Activated naive CD8-positive, alpha-beta T cell treated with anti-CD3 and anti-CD28 coated beads for 36 hours (primary cell): ENCODE measurements around the gene SND1. TPM values are rescaled to one million over a fixed set of nuclear protein-coding genes. Genes with fewer than 3 reads are reported as not detected.
A peak's percentile ranks its signal among the peaks of the same experiment; 100 is the strongest.

Experiments
- DNase-seq: peaks from one replicate; pipeline ENCODE4 v3.0.0; 2021
- H3K27ac Mint-ChIP-seq: one replicate; pipeline ENCODE4 v1.8.0; 2022; ENCODE audit warnings: mild to moderate bottlenecking, moderate library complexity, mixed read lengths
- H3K27me3 Mint-ChIP-seq: one replicate; pipeline ENCODE4 v1.8.0; 2022; ENCODE audit warnings: mild to moderate bottlenecking, mixed read lengths
- H3K36me3 Mint-ChIP-seq: one replicate; pipeline ENCODE4 v1.8.0; 2021; ENCODE audit warnings: mild to moderate bottlenecking, mixed read lengths
- H3K4me1 Mint-ChIP-seq: one replicate; pipeline ENCODE4 v1.8.0; 2021; ENCODE audit warnings: mixed read lengths
- H3K4me3 Mint-ChIP-seq: one replicate; pipeline ENCODE4 v1.8.0; 2022; ENCODE audit warnings: mild to moderate bottlenecking, moderate library complexity, mixed read lengths
- H3K9me3 Mint-ChIP-seq: one replicate; pipeline ENCODE4 v1.8.0; 2022; ENCODE audit warnings: mixed read lengths
- total RNA-seq, 2 experiments: library from RNA; stranded (reverse); gene quantifications; one replicate each; pipeline ENCODE4 v1.2.3, GENCODE V29; 2021

Gene SND1
- total RNA-seq, 2 experiments from 2014 or later = 192 to 201 TPM

DNA sequence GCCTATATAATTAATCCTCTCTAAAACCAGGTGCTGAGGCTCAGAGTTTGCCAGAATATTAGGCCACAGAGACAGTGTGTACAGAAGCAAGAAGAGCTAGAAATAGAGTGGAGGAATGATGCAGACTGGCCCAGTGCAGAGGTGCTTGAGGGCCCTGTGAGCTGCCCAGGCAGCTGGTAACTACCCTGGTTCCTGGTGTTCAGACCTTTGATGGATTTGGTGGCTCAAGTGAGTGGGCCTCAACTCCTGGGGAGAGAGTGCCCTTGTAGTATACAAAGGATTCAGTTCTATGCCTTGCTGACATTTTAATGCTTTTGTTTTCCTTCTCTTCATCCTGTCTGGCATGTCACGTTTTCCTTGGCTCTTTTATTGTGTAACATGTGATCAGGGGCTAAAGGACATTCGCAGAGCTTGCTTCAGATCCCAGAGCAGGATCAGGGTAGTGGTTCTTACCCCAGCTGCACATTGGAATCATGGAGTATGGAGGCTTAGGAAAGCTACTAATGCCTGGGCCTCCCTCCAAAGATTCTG lies 359.2 kb downstream of the SND1 start:
- no peak overlapping the region for H3K27ac Mint-ChIP-seq
- DNase-seq = no peak
- H3K4me1 Mint-ChIP-seq = no peaks in the 10 kb centered on the region
- H3K9me3 Mint-ChIP-seq = no peaks in the 10 kb centered on the region
- no peaks in the 10 kb centered on the region for H3K27me3 Mint-ChIP-seq
- H3K4me3 Mint-ChIP-seq = no peak overlapping the region
- H3K36me3 Mint-ChIP-seq = peaks cover 14% of the 10 kb centered on the region

DNA sequence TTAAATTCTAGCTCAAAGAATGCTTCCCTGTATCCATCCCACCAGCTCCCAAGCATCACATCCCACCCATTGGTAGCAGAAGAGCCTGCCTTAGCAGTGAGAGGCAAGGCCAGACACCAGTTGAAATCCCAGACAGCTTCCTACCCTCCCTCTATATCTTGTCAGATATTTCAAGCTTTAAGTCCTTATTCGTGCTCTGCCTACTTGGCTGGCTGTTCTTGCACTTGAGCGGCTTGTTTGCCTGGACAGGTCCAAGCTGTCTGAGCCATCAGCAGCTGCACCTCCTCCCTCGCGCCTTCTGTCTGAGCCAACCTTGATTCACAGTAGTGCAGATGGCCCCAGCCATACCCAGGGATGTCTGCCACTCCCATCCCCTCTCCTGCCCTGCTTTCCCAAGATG lies 362.8 kb downstream of the SND1 start:
- peaks cover 4% of the 10 kb centered on the region for H3K36me3 Mint-ChIP-seq
- no peaks in the 10 kb centered on the region for H3K27me3 Mint-ChIP-seq
- no peak overlapping the region for H3K27ac Mint-ChIP-seq
- no peak overlapping the region for H3K4me3 Mint-ChIP-seq
- no peak for DNase-seq
- no peaks in the 10 kb centered on the region for H3K4me1 Mint-ChIP-seq
- H3K9me3 Mint-ChIP-seq = no peaks in the 10 kb centered on the region

DNA sequence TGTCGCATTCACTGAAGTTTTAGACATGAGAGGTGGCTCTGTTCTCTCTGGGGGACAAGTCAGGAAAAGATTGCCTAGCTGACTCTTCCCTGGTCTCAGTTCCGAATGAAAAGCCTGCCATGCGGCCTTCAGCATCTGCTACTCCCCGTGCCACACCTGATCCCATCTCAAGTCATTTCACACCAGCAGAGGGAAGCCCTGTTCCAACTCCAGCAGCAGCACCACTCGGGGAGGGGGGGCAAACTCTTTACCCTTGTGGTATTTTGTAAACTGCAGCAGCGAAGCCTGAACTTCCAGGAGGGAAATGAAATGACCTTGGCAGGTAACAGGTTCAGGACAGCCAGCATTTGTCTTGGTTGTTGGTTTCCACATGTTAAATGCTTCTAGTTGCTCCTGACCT lies 365.5 kb downstream of the SND1 start:
- DNase-seq = no peak
- Mint-ChIP-seq H3K36me3 (peaks cover 13% of the 10 kb centered on the region), H3K4me1 (no peaks in the 10 kb centered on the region), H3K27me3 (no peaks in the 10 kb centered on the region), H3K4me3 (no peak overlapping the region), H3K27ac (no peak overlapping the region), H3K9me3 (no peaks in the 10 kb centered on the region)

DNA sequence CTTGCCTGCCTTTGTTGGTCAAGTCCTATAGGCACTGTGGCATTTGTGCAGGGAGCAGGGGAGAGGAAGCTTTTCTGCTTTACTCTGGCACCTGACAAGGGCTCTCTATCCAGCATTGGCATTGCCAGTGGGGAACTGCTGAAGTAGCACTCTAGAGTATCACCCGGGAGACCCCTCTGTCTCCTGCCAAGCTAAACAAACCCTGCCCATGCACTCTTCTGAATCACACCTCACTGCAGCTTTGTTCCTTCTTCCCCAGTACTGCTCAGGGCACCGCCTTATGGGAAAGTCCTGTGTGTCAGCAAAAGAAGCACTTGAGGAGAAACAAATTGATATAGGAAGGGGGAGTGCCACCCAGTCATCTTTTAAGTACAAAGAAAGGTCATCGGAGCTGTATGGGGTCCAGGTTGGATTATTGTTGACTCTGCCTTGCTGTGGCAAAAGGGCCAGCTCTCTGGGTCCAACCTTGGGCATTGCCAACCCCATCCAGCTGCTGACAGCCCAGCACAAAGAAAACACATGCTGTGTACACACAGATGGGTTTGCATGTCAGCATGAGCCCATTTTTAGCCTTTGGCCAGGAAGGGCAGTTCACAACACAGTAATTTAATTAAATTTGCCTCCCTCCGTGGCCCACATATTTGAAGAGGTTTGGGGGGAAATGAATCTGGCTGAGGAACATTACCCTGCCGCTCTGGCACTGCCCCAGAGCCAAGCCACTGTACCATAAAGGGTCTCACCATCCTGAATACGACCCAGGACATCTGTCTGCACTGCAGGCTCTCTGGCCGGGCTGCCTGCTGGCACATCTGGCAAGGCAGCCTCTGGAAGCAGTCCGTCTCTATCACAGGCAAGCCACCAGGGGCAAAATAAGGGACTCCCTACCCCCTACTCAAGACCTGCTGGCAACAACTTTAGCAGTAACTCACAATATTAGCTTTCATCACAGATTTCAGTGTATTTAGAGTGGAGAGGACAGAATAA lies 366.2 kb downstream of the SND1 start:
- Mint-ChIP-seq H3K27me3 (no peaks in the 10 kb centered on the region), H3K4me3 (no peak overlapping the region), H3K9me3 (no peaks in the 10 kb centered on the region), H3K27ac (no peak overlapping the region), H3K36me3 (peaks cover 13% of the 10 kb centered on the region), H3K4me1 (no peaks in the 10 kb centered on the region)
- DNase-seq = no peak

DNA sequence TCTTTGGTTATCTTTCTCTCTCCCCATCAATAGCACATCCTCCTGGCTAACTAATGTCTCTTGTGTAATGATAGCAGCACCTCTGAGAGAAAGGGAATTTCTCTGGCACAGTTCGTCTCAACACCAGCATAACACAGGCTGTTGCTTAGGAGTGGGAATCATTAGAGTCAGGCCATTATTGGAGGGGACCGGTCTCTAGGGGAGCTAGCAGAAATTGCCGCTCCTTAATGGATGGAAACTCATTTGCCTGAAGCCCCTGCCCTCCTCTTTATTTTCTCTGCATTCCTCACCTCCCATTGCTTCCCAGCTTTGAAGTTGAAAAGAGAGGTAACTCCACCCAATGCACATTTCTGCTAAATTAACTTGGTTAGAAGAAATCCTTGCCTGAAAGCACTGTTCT lies 367.3 kb downstream of the SND1 start:
- peaks cover 13% of the 10 kb centered on the region for H3K36me3 Mint-ChIP-seq
- H3K27me3 Mint-ChIP-seq = no peaks in the 10 kb centered on the region
- H3K27ac Mint-ChIP-seq = no peak overlapping the region
- no peak for DNase-seq
- no peaks in the 10 kb centered on the region for H3K4me1 Mint-ChIP-seq
- H3K4me3 Mint-ChIP-seq = no peak overlapping the region
- H3K9me3 Mint-ChIP-seq = no peaks in the 10 kb centered on the region

DNA sequence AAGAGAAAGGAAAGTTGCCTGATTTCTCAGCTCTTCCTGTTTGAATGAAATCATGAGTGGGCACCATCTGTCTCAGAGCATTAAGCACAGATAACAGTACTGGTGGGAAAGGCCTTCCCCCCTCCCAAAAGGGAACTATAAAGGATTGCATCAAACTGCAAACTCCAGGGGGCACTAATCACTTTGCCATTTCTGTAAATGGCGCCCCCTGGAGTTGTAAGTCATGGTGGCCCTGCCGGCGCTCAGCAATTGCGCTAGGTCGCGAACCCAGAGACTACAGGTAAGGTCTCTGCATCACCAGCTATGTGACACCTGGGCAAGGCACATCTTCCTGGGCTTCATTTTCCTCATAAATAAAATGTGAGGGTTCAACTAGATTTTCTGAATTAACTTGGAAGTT lies 368.2 kb downstream of the SND1 start:
- no peaks in the 10 kb centered on the region for H3K9me3 Mint-ChIP-seq
- H3K4me3 Mint-ChIP-seq = no peak overlapping the region
- DNase-seq = peak; percentile 41
- no peaks in the 10 kb centered on the region for H3K4me1 Mint-ChIP-seq
- peaks cover 13% of the 10 kb centered on the region for H3K36me3 Mint-ChIP-seq
- H3K27me3 Mint-ChIP-seq = no peaks in the 10 kb centered on the region
- no peak overlapping the region for H3K27ac Mint-ChIP-seq

DNA sequence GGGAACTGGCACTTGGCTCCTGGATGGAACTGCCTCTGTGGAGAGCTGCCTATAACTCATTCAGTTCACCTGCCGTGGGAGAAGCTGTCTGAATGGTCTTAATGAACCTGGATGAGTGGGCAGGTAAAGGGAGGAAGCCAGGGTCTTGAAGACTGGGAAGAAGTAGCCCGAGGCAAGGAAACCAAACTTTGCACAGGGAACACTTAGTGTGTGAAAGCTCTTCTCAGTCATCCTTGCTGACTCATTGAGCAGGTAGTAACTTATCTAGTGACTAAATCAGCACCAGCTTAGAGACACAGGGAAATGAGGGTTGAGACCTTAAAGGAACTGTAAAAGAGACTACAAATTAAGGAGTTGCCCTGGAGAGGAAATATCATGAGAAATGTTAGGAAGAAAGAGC lies 369.4 kb downstream of the SND1 start:
- Mint-ChIP-seq H3K9me3 (no peaks in the 10 kb centered on the region), H3K27me3 (no peaks in the 10 kb centered on the region), H3K4me1 (no peaks in the 10 kb centered on the region), H3K27ac (no peak overlapping the region), H3K36me3 (peaks cover 13% of the 10 kb centered on the region), H3K4me3 (no peak overlapping the region)
- no peak for DNase-seq

DNA sequence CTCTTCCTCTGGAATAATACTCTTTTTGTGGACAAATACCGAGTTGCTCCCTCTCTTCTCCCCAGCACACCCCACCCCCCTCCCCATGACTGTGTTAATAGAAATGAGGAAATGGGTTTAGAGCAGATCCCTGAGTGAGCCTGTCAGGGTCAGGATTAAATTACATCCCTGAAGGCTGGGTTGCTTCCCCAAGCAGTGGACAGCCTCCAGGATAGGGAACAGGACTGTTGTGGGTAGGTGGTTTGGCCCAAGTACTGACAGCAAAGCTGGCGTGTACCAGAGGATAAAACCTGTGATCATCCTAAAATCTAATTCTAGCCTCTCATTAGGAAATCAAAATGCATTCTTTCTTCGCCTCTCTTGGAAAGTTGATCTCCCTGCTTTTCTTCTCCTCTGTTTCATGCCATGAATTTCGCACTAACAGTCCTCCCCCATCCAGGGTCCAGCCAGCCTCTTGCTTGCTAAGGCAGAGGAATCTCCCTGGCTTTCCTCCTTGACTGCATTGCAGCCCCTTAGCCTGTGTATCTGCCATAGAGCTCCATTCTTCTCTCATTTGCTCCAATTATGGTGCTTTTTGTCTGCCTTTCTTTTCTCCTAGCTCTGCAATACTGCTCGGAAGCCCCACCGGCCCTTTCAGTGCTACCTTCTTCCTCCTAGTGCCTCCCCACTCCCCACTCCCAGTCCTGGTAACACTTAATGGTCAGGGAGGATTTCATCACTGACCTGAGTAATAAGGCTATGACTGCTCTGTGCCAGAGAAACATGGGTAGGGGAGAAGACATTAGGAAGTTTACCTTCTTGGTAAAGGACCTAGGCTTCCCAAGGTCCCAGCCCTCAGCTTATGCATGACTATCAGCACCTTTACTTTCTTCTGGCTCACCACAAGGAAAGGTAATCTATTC lies 370.9 kb downstream of the SND1 start:
- no peak for DNase-seq
- Mint-ChIP-seq H3K9me3 (no peaks in the 10 kb centered on the region), H3K4me1 (peaks cover 4% of the 10 kb centered on the region), H3K27ac (no peak overlapping the region), H3K4me3 (no peak overlapping the region), H3K36me3 (peaks cover 16% of the 10 kb centered on the region), H3K27me3 (no peaks in the 10 kb centered on the region)

DNA sequence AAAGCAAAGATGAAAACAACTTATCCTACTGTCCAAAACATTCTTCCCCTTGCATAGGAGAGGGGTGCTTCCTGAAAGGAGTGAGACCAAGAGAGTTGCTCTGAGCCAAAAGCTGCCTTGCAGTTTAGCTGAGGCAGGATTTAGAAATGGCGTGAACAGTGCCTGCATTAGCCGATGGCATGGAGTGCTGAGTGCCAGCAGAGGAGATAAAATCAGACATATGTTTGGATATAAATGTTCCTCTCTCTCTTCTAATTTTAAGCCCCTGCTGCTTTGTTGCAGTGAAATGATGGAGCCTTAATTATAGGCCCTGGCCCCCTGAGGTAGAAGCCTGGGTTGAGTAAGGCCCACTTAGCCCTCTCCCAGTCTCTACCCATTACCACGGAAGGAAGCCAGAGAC lies 372.2 kb downstream of the SND1 start:
- H3K27me3 Mint-ChIP-seq = no peaks in the 10 kb centered on the region
- no peak overlapping the region for H3K27ac Mint-ChIP-seq
- H3K4me3 Mint-ChIP-seq = no peak overlapping the region
- peaks cover 4% of the 10 kb centered on the region for H3K4me1 Mint-ChIP-seq
- peaks cover 22% of the 10 kb centered on the region for H3K36me3 Mint-ChIP-seq
- no peak for DNase-seq
- no peaks in the 10 kb centered on the region for H3K9me3 Mint-ChIP-seq

DNA sequence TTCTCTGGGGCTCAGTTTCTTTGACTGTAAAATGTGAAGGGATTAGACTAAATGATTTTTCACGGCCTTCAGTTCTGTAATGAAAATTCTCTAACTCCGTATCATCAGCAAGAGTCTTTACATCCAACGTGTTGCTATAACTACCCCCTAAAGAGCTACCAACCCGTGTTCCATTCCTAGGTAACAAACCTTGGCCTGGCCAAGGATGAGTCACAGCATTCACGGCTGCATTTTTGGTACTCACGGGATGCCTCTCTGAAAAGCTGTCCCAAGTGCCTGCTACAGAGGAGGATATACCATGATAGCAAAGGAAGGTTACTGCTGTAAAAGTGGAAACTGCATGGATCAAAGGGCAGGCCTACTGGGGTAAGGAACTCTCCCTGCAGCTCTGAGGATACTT lies 373.4 kb downstream of the SND1 start:
- Mint-ChIP-seq H3K9me3 (no peaks in the 10 kb centered on the region), H3K4me1 (peaks cover 4% of the 10 kb centered on the region), H3K36me3 (peaks cover 24% of the 10 kb centered on the region), H3K27ac (no peak overlapping the region), H3K27me3 (peaks cover 3% of the 10 kb centered on the region), H3K4me3 (no peak overlapping the region)
- no peak for DNase-seq

DNA sequence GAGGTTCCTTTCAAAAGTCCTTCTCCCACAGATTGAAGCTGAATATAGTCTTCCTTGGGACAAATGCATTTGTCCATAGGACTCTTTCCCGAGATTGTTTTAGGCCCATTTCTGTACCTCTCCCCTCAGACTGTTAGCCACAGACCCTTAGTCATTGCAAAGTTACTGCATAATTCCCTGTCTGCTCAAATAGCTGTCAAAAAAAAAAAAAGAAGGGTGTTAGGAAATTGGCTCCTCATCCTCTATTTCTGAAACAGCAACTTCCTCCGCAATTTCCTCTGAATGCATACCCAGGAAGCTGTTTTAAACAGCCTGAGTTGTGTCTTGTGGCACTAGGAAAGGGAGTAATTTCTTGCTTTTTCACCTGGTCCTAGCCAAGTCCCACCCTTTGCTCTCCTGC lies 373.8 kb downstream of the SND1 start:
- Mint-ChIP-seq H3K27me3 (peaks cover 7% of the 10 kb centered on the region), H3K9me3 (no peaks in the 10 kb centered on the region), H3K36me3 (peaks cover 24% of the 10 kb centered on the region), H3K4me3 (no peak overlapping the region), H3K27ac (no peak overlapping the region), H3K4me1 (peaks cover 6% of the 10 kb centered on the region)
- no peak for DNase-seq

DNA sequence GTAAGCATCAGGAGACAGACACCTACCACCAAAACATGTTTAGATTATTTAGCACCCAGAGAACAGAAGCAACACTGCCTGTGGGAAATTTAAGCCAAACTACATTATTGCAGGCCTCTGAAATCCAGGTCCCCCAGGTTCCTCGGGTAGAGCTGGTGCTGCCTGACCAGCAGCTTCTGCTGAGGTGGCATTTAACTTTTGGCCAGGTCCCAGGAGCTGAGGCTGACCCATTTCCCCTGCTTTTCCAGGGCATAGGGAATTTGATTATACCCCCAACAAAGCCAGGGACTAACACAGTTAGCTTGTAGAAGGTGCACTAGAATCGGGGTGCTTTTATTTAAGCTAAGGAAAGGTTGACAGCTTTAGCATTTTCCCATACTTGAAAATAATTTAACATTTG lies 374.6 kb downstream of the SND1 start:
- no peak overlapping the region for H3K27ac Mint-ChIP-seq
- no peak for DNase-seq
- peaks cover 7% of the 10 kb centered on the region for H3K27me3 Mint-ChIP-seq
- no peaks in the 10 kb centered on the region for H3K9me3 Mint-ChIP-seq
- peaks cover 20% of the 10 kb centered on the region for H3K36me3 Mint-ChIP-seq
- H3K4me3 Mint-ChIP-seq = no peak overlapping the region
- peaks cover 6% of the 10 kb centered on the region for H3K4me1 Mint-ChIP-seq

DNA sequence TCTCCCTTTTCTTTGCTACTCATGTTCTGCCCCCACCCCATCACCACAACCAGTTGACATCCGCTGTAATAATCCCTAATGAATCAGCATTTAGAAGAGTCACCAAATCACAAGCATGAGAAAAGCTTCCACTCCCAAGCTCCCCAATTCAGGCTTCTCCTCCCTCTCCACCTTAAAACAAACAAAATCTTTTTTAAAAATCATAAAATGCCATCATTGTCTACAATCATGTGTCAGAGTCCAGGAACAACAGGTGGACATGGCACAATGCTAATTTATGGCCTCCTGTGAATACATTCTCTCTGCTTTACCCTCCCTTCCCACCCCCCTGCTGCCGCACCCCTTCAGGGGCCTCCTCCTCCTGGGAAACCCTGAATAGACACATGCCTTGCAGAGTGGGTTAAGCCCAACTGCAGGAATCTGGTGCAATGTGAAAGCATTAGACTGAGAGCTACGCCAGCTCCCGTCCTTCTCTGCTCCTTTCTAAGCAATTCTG lies 375.5 kb downstream of the SND1 start:
- Mint-ChIP-seq H3K4me1 (peaks cover 6% of the 10 kb centered on the region), H3K27me3 (peaks cover 7% of the 10 kb centered on the region), H3K36me3 (peaks cover 20% of the 10 kb centered on the region), H3K9me3 (no peaks in the 10 kb centered on the region), H3K27ac (no peak overlapping the region), H3K4me3 (no peak overlapping the region)
- DNase-seq = no peak

DNA sequence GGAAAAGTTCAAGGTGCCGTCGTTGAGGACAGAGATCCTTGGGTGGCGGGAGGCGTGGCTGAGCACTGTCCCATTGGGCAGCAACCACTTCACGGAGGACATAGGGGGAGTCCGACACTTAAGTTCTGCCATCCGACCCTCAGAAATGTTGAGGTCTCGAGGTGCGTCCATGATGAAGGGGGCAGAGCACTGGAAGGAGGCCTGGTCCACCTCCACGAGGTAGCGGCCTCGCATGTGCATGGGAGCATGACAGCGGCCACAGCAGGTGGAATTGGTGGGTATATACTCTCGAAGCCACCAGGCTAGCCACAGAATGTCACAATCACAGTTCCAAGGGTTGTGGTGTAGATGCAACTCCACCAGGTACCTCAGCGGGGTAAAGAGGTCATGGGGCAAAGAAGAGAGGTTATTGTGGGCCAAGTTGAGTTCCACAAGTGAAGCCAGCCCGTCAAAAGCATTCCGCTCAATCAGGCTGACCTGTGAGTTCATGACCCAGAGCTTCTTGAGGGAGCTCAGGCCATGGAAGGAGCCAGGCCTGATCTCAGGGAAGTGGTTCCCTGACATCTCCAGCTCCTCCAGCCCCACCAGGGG lies 377.5 kb downstream of the SND1 start:
- Mint-ChIP-seq H3K27ac (no peak overlapping the region), H3K4me3 (no peak overlapping the region), H3K4me1 (peaks cover 8% of the 10 kb centered on the region), H3K36me3 (peaks cover 23% of the 10 kb centered on the region), H3K27me3 (peaks cover 7% of the 10 kb centered on the region), H3K9me3 (no peaks in the 10 kb centered on the region)
- DNase-seq = no peak

DNA sequence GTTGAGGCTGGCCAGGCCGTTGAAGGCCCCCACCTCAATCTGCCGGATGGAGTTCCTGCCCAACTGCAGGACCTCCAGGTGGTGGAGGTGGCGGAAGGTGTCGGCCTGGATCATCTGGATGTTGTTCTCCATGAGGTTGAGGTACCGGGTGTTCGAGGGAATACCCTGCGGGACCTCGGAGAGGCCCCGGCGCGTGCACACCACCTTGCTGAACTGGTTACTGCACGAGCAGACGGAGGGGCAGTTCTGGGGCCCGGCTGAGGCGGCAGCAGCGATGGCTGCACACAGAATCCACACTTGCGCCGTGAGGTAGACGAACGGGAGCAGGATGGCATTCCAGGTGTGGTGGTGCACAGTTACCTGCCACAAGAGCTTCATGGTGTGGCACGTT lies 378.3 kb downstream of the SND1 start:
- no peak overlapping the region for H3K27ac Mint-ChIP-seq
- peaks cover 23% of the 10 kb centered on the region for H3K36me3 Mint-ChIP-seq

More for the DNA sequence above, 378.3 kb downstream of the SND1 start:
- peak overlapping the region; percentile 56 for H3K4me3 Mint-ChIP-seq
- H3K4me1 Mint-ChIP-seq = peaks cover 10% of the 10 kb centered on the region
- DNase-seq = no peak
- H3K27me3 Mint-ChIP-seq = peaks cover 7% of the 10 kb centered on the region
- H3K9me3 Mint-ChIP-seq = no peaks in the 10 kb centered on the region
